BLaER1 (cell line): ENCODE measurements around the gene LMBR1.
A peak's percentile ranks its signal among the peaks of the same experiment; 100 is the strongest.
"Not testable (repeated sequence)": the region's sequence is repeated elsewhere in the genome, so short reads cannot be mapped to it uniquely, and the experiment has no call there.

ENCODE experiments used
- H3K27ac ChIP-seq: shearing (Covaris generic); formaldehyde crosslinking; 2 replicates; pipeline ENCODE4 v1.8.1; 2022
- H3K27me3 ChIP-seq: shearing (Covaris generic); formaldehyde crosslinking; 2 replicates; pipeline ENCODE4 v1.8.1; 2022
- H3K36me3 ChIP-seq: shearing (Covaris generic); formaldehyde crosslinking; 2 replicates; pipeline ENCODE4 v1.8.1; 2022
- H3K4me1 ChIP-seq: shearing (Covaris generic); formaldehyde crosslinking; 2 replicates; pipeline ENCODE4 v1.8.1; 2022
- H3K4me2 ChIP-seq: shearing (Covaris generic); formaldehyde crosslinking; 2 replicates; pipeline ENCODE4 v1.8.1; 2022
- H3K4me3 ChIP-seq: shearing (Covaris generic); formaldehyde crosslinking; 2 replicates; pipeline ENCODE4 v1.8.1; 2022
- H3K9ac ChIP-seq: shearing (Covaris generic); formaldehyde crosslinking; 2 replicates; pipeline ENCODE4 v1.8.1; 2022
- H3K9me3 ChIP-seq: shearing (Covaris generic); formaldehyde crosslinking; 2 replicates; pipeline ENCODE4 v1.8.1; 2022
- H4K20me1 ChIP-seq: shearing (Covaris generic); formaldehyde crosslinking; 2 replicates; pipeline ENCODE4 v1.8.1; 2022
- Cebpa-rat ChIP-seq: shearing (Covaris generic); IDR thresholded peaks from 2 replicates; pipeline ENCODE4 v1.8.1; 2022

The LMBR1 gene

GRCh38 chr7:156722043-156722826 lies 170.7 kb downstream of the LMBR1 start:
- Histone ChIP-seq H4K20me1 (no peaks in the 10 kb centered on the region), H3K9me3 (no peaks in the 10 kb centered on the region), H3K36me3 (peaks cover 18% of the 10 kb centered on the region), H3K4me3 (no peak overlapping the region), H3K27me3 (no peaks in the 10 kb centered on the region), H3K4me1 (no peaks in the 10 kb centered on the region), H3K27ac (no peak overlapping the region), H3K9ac (no peak overlapping the region), H3K4me2 (no peak overlapping the region)
- TF ChIP-seq Cebpa-rat, result no peak

GRCh38 chr7:156703773-156704482 lies 189.1 kb downstream of the LMBR1 start:
- TF ChIP-seq Cebpa-rat, result no peak
- Histone ChIP-seq H3K4me2 (peak overlapping the region; percentile 70), H3K9ac (no peak overlapping the region), H3K27me3 (no peaks in the 10 kb centered on the region), H3K27ac (no peak overlapping the region), H3K4me3 (no peak overlapping the region), H3K36me3 (peaks cover 45% of the 10 kb centered on the region), H3K9me3 (peaks cover 50% of the 10 kb centered on the region), H3K4me1 (peaks cover 11% of the 10 kb centered on the region), H4K20me1 (no peaks in the 10 kb centered on the region)

- TF ChIP-seq Cebpa-rat, result no peak
Measured at GRCh38 chr7:156703209-156703608, 189.8 kb downstream of the LMBR1 start.

DNA sequence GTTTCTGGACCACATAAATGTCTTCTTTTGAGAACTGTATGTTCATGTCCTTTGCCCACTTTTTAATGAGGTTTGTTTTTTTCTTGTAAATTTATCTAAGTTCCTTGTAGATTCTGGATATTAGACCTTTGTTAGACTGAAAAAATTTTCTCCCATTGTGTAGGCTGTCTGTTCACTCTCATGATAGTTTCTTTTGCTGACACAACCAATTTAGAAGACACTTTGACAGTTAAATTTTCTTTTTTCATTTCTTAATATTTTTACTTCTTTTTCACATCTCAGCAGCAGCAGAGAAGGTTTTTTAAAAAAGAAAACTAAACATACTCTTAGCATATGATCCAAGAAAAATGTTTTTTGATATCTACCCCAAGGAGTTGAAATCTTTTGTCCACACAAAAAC lies 190.6 kb downstream of the LMBR1 start:
- Histone ChIP-seq H3K4me1 (peaks cover 11% of the 10 kb centered on the region), H3K9me3 (peaks cover 52% of the 10 kb centered on the region), H3K9ac (no peak overlapping the region), H3K4me3 (no peak overlapping the region), H3K36me3 (peaks cover 49% of the 10 kb centered on the region), H4K20me1 (no peaks in the 10 kb centered on the region), H3K27me3 (no peaks in the 10 kb centered on the region), H3K4me2 (no peak overlapping the region), H3K27ac (no peak overlapping the region)
- TF ChIP-seq Cebpa-rat, result no peak

More at GRCh38 chr7:156703209-156703608, 189.8 kb downstream of the LMBR1 start:
- Histone ChIP-seq H3K4me3 (no peak overlapping the region), H3K4me1 (peaks cover 11% of the 10 kb centered on the region), H3K9me3 (peaks cover 50% of the 10 kb centered on the region), H3K36me3 (peaks cover 44% of the 10 kb centered on the region), H4K20me1 (no peaks in the 10 kb centered on the region), H3K27ac (no peak overlapping the region), H3K9ac (no peak overlapping the region), H3K4me2 (no peak overlapping the region), H3K27me3 (no peaks in the 10 kb centered on the region)

- Histone ChIP-seq H3K9me3 (peaks cover 54% of the 10 kb centered on the region), H3K36me3 (peaks cover 55% of the 10 kb centered on the region), H3K4me1 (peaks cover 11% of the 10 kb centered on the region)
- H3K9ac ChIP-seq, H4K20me1 ChIP-seq, H3K27ac ChIP-seq, H3K4me2 ChIP-seq, H3K27me3 ChIP-seq, H3K4me3 ChIP-seq: not testable (repeated sequence)
Measured at GRCh38 chr7:156701787-156702186, 191.2 kb downstream of the LMBR1 start.

- H3K27ac ChIP-seq, result not testable (repeated sequence)
Measured at GRCh38 chr7:156698512-156698911, 194.5 kb downstream of the LMBR1 start.

GRCh38 chr7:156697283-156697682 lies 195.7 kb downstream of the LMBR1 start:
- not testable (repeated sequence) for H4K20me1 ChIP-seq, H3K4me3 ChIP-seq, H3K27ac ChIP-seq, H3K9ac ChIP-seq, H3K4me2 ChIP-seq, H3K27me3 ChIP-seq, H3K4me1 ChIP-seq
- Histone ChIP-seq H3K9me3 (peaks cover 76% of the 10 kb centered on the region), H3K36me3 (peaks cover 59% of the 10 kb centered on the region)

More at GRCh38 chr7:156698512-156698911, 194.5 kb downstream of the LMBR1 start:
- H3K9ac ChIP-seq, H3K27me3 ChIP-seq, H3K4me1 ChIP-seq, H3K4me2 ChIP-seq, H3K4me3 ChIP-seq, H4K20me1 ChIP-seq: not testable (repeated sequence)
- Histone ChIP-seq H3K36me3 (peaks cover 63% of the 10 kb centered on the region), H3K9me3 (peaks cover 82% of the 10 kb centered on the region)

GRCh38 chr7:156693627-156694026 lies 199.4 kb downstream of the LMBR1 start:
- no peaks in the 10 kb centered on the region for H4K20me1 ChIP-seq
- TF ChIP-seq Cebpa-rat, result no peak
- H3K36me3 ChIP-seq, result peaks cover 40% of the 10 kb centered on the region
- H3K27ac ChIP-seq, result no peak overlapping the region
- H3K4me3 ChIP-seq, result no peak overlapping the region
- H3K27me3 ChIP-seq, result no peaks in the 10 kb centered on the region
- peaks cover 54% of the 10 kb centered on the region for H3K9me3 ChIP-seq
- no peaks in the 10 kb centered on the region for H3K4me1 ChIP-seq
- H3K9ac ChIP-seq, result no peak overlapping the region
- H3K4me2 ChIP-seq, result no peak overlapping the region

GRCh38 chr7:156692849-156693248 lies 200.1 kb downstream of the LMBR1 start:
- no peak overlapping the region for H3K9ac ChIP-seq
- H3K4me1 ChIP-seq, result no peaks in the 10 kb centered on the region
- TF ChIP-seq Cebpa-rat, result no peak
- no peak overlapping the region for H3K27ac ChIP-seq
- H4K20me1 ChIP-seq, result no peaks in the 10 kb centered on the region
- H3K36me3 ChIP-seq, result peaks cover 36% of the 10 kb centered on the region
- no peak overlapping the region for H3K4me2 ChIP-seq
- H3K4me3 ChIP-seq, result no peak overlapping the region
- H3K27me3 ChIP-seq, result no peaks in the 10 kb centered on the region
- peaks cover 46% of the 10 kb centered on the region for H3K9me3 ChIP-seq

DNA sequence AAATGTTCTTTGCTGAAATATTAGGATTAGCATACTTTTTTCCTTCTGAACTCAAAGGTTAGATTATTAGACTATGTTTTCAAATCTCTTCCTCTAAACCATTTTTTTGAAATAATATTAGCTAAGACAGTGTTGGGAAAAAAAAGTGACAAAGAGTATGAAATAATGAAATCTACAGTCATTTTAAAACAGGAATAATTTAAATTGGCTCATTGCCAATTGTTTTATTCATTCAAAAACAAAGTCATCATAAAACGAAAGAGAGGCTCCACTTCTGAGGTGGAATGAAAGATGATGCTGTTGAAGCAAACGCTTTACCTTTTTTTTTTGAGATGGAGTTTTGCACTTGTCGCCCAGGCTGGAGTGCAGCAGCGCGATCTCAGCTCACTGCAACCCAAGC lies 201.2 kb downstream of the LMBR1 start:
- no peak overlapping the region for H3K4me3 ChIP-seq

More for the DNA sequence above, 201.2 kb downstream of the LMBR1 start:
- H3K4me2 ChIP-seq, result no peak overlapping the region
- peaks cover 3% of the 10 kb centered on the region; the same call in 1 of the 2 replicates for H4K20me1 ChIP-seq
- peaks cover 35% of the 10 kb centered on the region for H3K9me3 ChIP-seq
- H3K36me3 ChIP-seq, result peaks cover 25% of the 10 kb centered on the region
- H3K27ac ChIP-seq, result no peak overlapping the region
- H3K4me1 ChIP-seq, result no peaks in the 10 kb centered on the region
- H3K9ac ChIP-seq, result no peak overlapping the region
- TF ChIP-seq Cebpa-rat, result no peak
- H3K27me3 ChIP-seq, result no peaks in the 10 kb centered on the region
